ENCODE data around the gene RPTOR.

DNA sequence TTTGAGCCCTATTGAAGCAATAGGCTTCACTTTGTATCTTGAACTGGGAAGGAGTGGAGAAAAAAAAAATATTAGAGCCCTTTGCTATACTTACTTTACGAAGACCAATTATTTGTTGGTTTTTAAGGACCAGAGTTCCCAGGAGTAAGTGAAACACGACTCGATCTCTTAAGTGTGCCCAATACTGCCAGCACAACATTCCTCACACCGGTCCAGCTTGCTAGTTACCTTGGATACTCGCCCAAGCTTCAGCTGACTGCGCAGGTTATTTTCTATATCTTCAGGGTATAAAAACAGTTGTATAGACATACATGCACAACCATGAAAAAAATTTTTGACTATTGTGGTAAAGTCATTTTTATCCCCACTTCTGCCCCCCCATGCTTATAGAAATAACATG lies 72.1 kb downstream of the RPTOR start:
- TF ChIP-seq EZH2 (IDR thresholded peaks at IDR 0.05; ENCODE audit: insufficient read depth, poor library complexity, severe bottlenecking), result no peak
- no peak for TF ChIP-seq EZH2phosphoT487 (IDR thresholded peaks at IDR 0.05; ENCODE audit: insufficient read depth, low read depth)
